A549 (cell line): ENCODE results near the gene UBTD1. TPM values are rescaled to one million over a fixed set of nuclear protein-coding genes. Genes with fewer than 3 reads are reported as not detected.
A peak's percentile ranks its signal among the peaks of the same experiment; 100 is the strongest.

Source experiments
- ATAC-seq, 2 experiments: fragments of 200-7000 bp in 1 of 2; fragments of >200 bp in 1 of 2; cut with Nextera tagmentation in 1 of 2; cut with Tn5 transposase in 1 of 2; 3 replicates each; pipeline versions ENCODE4 v1.8.0 to v1.9.1; 2018 to 2020; ENCODE audit warnings: mild to moderate bottlenecking in 1 of 2, moderate library complexity in 1 of 2
- CTCF ChIA-PET: fragments of 300-600 bp; sonication (Branson Sonifier 250); formaldehyde crosslinking; extraction: SDS; loops from one replicate; lab custom pipeline; 2021; ENCODE audit warnings: antibody characterized with exemption, inconsistent platforms; lab: Yijun Ruan, JAX
- POLR2A ChIA-PET: fragments of 350-600 bp; formaldehyde crosslinking; extraction: SDS; loops from one replicate; lab custom pipeline; 2021; ENCODE audit warnings: antibody characterized with exemption, inconsistent platforms; lab: Yijun Ruan, JAX
- DNase-seq, 2 experiments: peaks; one replicate each; pipeline versions ENCODE4 v3.0.0 to v3.0.0-alpha.2; 2011 to 2016; ENCODE audit warnings: low read depth in 1 of 2, low spot score in 1 of 2
- FAIRE-seq: peaks from 2 replicates; lab custom pipeline; 2011; peaks lifted over from hg19 to GRCh38; lab: Jason Lieb, UNC
- H3K27ac ChIP-seq, 2 experiments: fragments of >200 bp; sonication (Bioruptor Twin); formaldehyde crosslinking; 3 replicates each; pipeline ENCODE4 v1.5.1; 2016 to 2017
- H3K4me1 ChIP-seq: fragments of >200 bp; sonication (Bioruptor Twin); formaldehyde crosslinking; 3 replicates; pipeline ENCODE4 v1.6.1; 2016
- H3K4me2 ChIP-seq: fragments of >200 bp; sonication (Bioruptor Twin); formaldehyde crosslinking; 3 replicates; pipeline ENCODE4 v1.6.1; 2016
- H3K4me3 ChIP-seq: fragments of >200 bp; sonication (Bioruptor Twin); formaldehyde crosslinking; 3 replicates; pipeline ENCODE4 v1.5.1; 2016
- H3K9me3 ChIP-seq: fragments of >200 bp; sonication (Bioruptor Twin); formaldehyde crosslinking; 3 replicates; pipeline ENCODE4 v1.6.1; 2016
- CBX8 ChIP-seq: fragments of 200-600 bp; sonication (generic); IDR thresholded peaks from 2 replicates; pipeline ENCODE4 v1.6.1; 2016
- CTCF ChIP-seq: fragments of >200 bp; sonication (Bioruptor Twin); formaldehyde crosslinking; IDR thresholded peaks from 3 replicates; pipeline ENCODE4 v1.5.1; 2016
- EP300 ChIP-seq, 2 experiments: fragments of >200 bp; sonication (Bioruptor Twin); formaldehyde crosslinking; IDR thresholded peaks; 2 replicates in 1 of 2; 3 replicates in 1 of 2; pipeline ENCODE4 v1.6.1; 2016 to 2017
- ESRRA ChIP-seq: fragments of 150-350 bp; IDR thresholded peaks from 2 replicates; pipeline ENCODE4 v1.6.1; 2014; ENCODE audit warnings: mild to moderate bottlenecking, low read length, borderline replicate concordance
- GATA3 ChIP-seq: IDR thresholded peaks from 2 replicates; pipeline ENCODE4 v1.6.1; 2012; ENCODE audit warnings: borderline replicate concordance
- HOXA7 ChIP-seq: fragments of 250-450 bp; sonication (Bioruptor Pico); IDR thresholded peaks from 2 replicates; pipeline ENCODE4 v1.5.0; 2020; ENCODE audit warnings: mild to moderate bottlenecking, moderate library complexity
- HOXB13 ChIP-seq: fragments of 250-450 bp; sonication (Bioruptor Pico); IDR thresholded peaks from 2 replicates; pipeline ENCODE4 v1.5.0; 2020; ENCODE audit warnings: low read depth, mild to moderate bottlenecking, moderate library complexity
- HOXB5 ChIP-seq: fragments of 250-450 bp; sonication (Bioruptor Pico); IDR thresholded peaks from 2 replicates; pipeline ENCODE4 v1.5.0; 2020; ENCODE audit warnings: mild to moderate bottlenecking, moderate library complexity
- JUNB ChIP-seq: fragments of >200 bp; sonication (Bioruptor Twin); formaldehyde crosslinking; IDR thresholded peaks from 2 replicates; pipeline ENCODE4 v1.6.1; 2016
- KDM5A ChIP-seq: fragments of 200-600 bp; sonication (generic); IDR thresholded peaks from 2 replicates; pipeline ENCODE4 v1.6.1; 2016; ENCODE audit warnings: antibody characterized with exemption, mild to moderate bottlenecking
- NFE2L2 ChIP-seq: fragments of 150-350 bp; conservative IDR thresholded peaks from 2 replicates; pipeline ENCODE4 v1.6.1; 2014; ENCODE audit warnings: low read length
- NR3C1 ChIP-seq: fragments of >200 bp; sonication (Bioruptor Twin); formaldehyde crosslinking; IDR thresholded peaks from 3 replicates; pipeline ENCODE4 v1.6.1; 2017
- PBX3 ChIP-seq: IDR thresholded peaks from 2 replicates; pipeline ENCODE4 v1.6.1; 2012
- POLR2A ChIP-seq: IDR thresholded peaks from 2 replicates; pipeline ENCODE4 v1.6.1; 2012; ENCODE audit warnings: mild to moderate bottlenecking, low read length
- RCOR1 ChIP-seq: fragments of 150-350 bp; IDR thresholded peaks from 2 replicates; pipeline ENCODE4 v1.6.1; 2014; ENCODE audit warnings: antibody characterized with exemption, low read length, low read depth
- REST ChIP-seq: fragments of 200-600 bp; sonication (generic); IDR thresholded peaks from 2 replicates; pipeline ENCODE4 v1.6.1; 2016; ENCODE audit warnings: antibody characterized with exemption, mild to moderate bottlenecking, moderate library complexity
- RNF2 ChIP-seq: fragments of 200-600 bp; sonication (generic); IDR thresholded peaks from 2 replicates; pipeline ENCODE4 v1.6.1; 2016; ENCODE audit warnings: low read depth, mild to moderate bottlenecking, antibody characterized with exemption, moderate library complexity, borderline replicate concordance
- TP53 ChIP-seq: fragments of 250-450 bp; sonication (Bioruptor Pico); IDR thresholded peaks from 2 replicates; pipeline ENCODE4 v1.5.0; 2021; ENCODE audit warnings: mild to moderate bottlenecking, moderate library complexity
- USF2 ChIP-seq: fragments of 450-650 bp; IDR thresholded peaks from 2 replicates; pipeline ENCODE4 v1.6.1; 2014; ENCODE audit warnings: antibody characterized with exemption
- ZFP36 ChIP-seq: fragments of 450-650 bp; IDR thresholded peaks from 2 replicates; pipeline ENCODE4 v1.6.1; 2014; ENCODE audit warnings: borderline replicate concordance; ENCODE audit not compliant: partially characterized antibody
- WGBS: methylation state at CpG from one replicate; pipeline ENCODE4 v1.1.6; 2017; ENCODE audit errors: missing lambda C conversion rate; 5-methylcytosine and 5-hydroxymethylcytosine counted together
- polyA plus RNA-seq, 4 experiments: library from polyadenylated mRNA; depleted of rRNA in 3 of 4; stranded (reverse); fragments of >200 nt; fragmentation: RNase III in 1 of 4; extraction: RNeasy Plus Mini Kit Qiagen cat#74134 plus additional on column Dnase treatment in 1 of 4; gene quantifications; 2 replicates in 3 of 4; 3 replicates in 1 of 4; pipeline ENCODE4 v1.2.3, GENCODE V29; 2011 to 2017

Gene UBTD1
- polyA plus RNA-seq, 2 of the 4 experiments (the other 2 are of a cell fraction) = 5.9 to 11.6 TPM

GRCh38 chr10:97599272-97599619 lies 100.5 kb downstream of the UBTD1 start:
- ATAC-seq = no peak
- WGBS = 87% methylated on average over 6 of the region's 6 CpGs

GRCh38 chr10:97600616-97601015 lies 101.9 kb downstream of the UBTD1 start:
- H3K9me3 ChIP-seq = no peaks in the 10 kb centered on the region
- no peak for ATAC-seq
- 97% methylated on average over 1 of the region's 1 CpG for WGBS
- peak overlapping the region; percentile 30 to 88; a peak in 2 of 6 replicates for H3K27ac ChIP-seq
- H3K4me1 ChIP-seq = peaks cover 30% of the 10 kb centered on the region
- H3K4me2 ChIP-seq = no peak overlapping the region
- DNase-seq = no peak
- ChIA-PET POLR2A (no interaction called here), CTCF (interaction anchor here (1.2 to 39.7 kb wide), 4 partner anchors 11 to 137 kb away, joined by 3 to 1048 read pairs (median 33); partner anchors contain the start of genes ANKRD2, C10orf62 and HOGA1)
- no peak overlapping the region for H3K4me3 ChIP-seq
- no peak for TF ChIP-seq USF2
- no peak for TF ChIP-seq ESRRA
- TF ChIP-seq POLR2A = no peak
- TF ChIP-seq REST = no peak
- no peak for TF ChIP-seq ZFP36
- TF ChIP-seq HOXB13 (CRISPR knock-in tag) = no peak
- TF ChIP-seq NR3C1 = no peak
- TF ChIP-seq CTCF = no peak
- no peak for TF ChIP-seq EP300 (IDR thresholded peaks at IDR 0.05)
- no peak for TF ChIP-seq RCOR1
- no peak for TF ChIP-seq JUNB
- TF ChIP-seq NFE2L2 = no peak
- TF ChIP-seq GATA3 = no peak
- TF ChIP-seq TP53 (CRISPR knock-in tag) = no peak
- no peak for FAIRE-seq

More at GRCh38 chr10:97599272-97599619, 100.5 kb downstream of the UBTD1 start:
- no peak for FAIRE-seq
- CTCF ChIA-PET = interaction anchor here (1.2 to 39.7 kb wide), 5 partner anchors 8 to 77 kb away, joined by 3 to 1048 read pairs (median 7); partner anchors contain the start of genes ANKRD2, C10orf62 and HOGA1
- Histone ChIP-seq H3K4me3 (no peak overlapping the region), H3K4me2 (no peak overlapping the region), H3K4me1 (peaks cover 34% of the 10 kb centered on the region), H3K9me3 (no peaks in the 10 kb centered on the region), H3K27ac (peak overlapping the region; percentile 76 to 88; a peak in 4 of 6 replicates)
- no peak for DNase-seq
- TF ChIP-seq CBX8 (no peak), HOXA7 (CRISPR knock-in tag) (no peak), KDM5A (no peak), ESRRA (no peak), PBX3 (no peak), POLR2A (no peak), HOXB5 (CRISPR knock-in tag) (no peak), RNF2 (no peak)
- POLR2A ChIA-PET = no interaction called here
